GM12892 (cell line): ENCODE measurements around the gene ALDH8A1.

Source experiments
- POLR2A ChIP-seq: IDR thresholded peaks from 2 replicates; pipeline ENCODE4 v1.6.1; 2011; ENCODE audit warnings: low read depth, low read length, control low read depth
- POLR2AphosphoS5 ChIP-seq: IDR thresholded peaks from 2 replicates; pipeline ENCODE4 v1.6.1; 2011; ENCODE audit warnings: low read depth, low read length, control low read depth

DNA sequence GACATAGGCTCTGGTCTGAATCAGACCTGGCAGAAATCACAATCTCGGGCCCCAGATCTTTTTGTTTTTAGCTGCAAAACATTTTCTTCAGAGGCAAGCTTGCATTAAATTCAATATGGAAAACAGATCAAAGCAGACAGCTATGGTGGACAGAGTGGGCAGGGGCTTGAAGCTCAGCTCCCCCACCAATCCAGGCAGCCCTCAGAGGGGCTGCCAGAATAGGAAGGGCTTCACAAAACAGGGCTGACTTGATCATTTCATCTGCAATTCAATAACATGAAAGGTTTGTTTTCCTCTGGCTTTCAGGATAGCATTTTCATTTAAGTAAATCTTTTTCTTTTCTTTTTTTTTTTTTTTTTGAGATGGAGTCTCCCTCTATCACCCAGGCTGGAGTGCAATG, 49.2 kb upstream of the ALDH8A1 start:
- no peak for TF ChIP-seq POLR2AphosphoS5
- no peak for TF ChIP-seq POLR2A
